Measurements from ENCODE around the gene SLX4IP.

DNA sequence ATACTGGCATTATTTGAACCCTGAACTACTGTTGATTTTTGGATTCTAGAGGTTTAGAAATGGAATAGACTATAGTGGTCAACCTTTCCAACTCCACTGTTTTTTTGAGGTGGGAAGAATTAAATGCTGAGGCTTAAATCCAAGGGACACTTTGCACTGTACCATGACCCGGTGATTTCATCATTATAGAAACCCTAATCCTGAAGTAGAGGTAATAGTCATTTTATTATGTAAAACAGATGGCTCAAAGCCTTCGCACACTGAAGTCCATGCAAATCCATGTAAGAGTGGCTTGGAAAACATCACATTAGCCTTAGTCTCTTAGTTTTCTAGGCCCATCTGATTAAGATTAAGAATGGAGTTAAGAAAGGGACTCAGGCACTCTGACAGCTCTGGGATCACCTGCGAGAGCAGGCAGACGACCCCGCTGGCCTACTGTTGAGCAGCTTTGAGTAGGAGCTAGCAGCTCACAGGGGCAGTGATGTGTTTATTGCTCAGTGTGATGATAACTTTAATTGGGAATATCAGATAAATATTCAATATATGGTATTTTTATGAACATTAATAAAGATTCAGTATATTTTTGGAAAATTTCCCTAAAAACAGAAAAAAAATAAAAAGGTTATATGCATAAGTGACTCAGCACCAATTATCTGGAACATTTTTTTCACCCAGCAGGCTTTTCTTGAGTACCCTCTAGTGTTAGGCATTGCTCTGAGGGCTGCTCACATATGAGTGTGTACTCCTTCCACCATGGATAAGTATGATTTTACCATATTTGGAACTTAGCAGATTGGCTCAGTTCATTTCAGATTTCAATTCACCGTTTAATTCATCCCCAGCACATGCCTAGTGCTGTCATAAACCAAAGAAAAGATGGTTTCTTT lies 13.4 kb downstream of the SLX4IP start:
- no peak for TF ChIP-seq POLR2AphosphoS5 (IDR thresholded peaks at IDR 0.05)
- TF ChIP-seq, protein P1, sequence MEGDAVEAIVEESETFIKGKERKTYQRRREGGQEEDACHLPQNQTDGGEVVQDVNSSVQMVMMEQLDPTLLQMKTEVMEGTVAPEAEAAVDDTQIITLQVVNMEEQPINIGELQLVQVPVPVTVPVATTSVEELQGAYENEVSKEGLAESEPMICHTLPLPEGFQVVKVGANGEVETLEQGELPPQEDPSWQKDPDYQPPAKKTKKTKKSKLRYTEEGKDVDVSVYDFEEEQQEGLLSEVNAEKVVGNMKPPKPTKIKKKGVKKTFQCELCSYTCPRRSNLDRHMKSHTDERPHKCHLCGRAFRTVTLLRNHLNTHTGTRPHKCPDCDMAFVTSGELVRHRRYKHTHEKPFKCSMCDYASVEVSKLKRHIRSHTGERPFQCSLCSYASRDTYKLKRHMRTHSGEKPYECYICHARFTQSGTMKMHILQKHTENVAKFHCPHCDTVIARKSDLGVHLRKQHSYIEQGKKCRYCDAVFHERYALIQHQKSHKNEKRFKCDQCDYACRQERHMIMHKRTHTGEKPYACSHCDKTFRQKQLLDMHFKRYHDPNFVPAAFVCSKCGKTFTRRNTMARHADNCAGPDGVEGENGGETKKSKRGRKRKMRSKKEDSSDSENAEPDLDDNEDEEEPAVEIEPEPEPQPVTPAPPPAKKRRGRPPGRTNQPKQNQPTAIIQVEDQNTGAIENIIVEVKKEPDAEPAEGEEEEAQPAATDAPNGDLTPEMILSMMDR (IDR thresholded peaks at IDR 0.05) = no peak
- no peak for TF ChIP-seq EP300 (IDR thresholded peaks at IDR 0.05)

All from gastroesophageal sphincter (tissue), 3 donors.